Measurements from ENCODE around the gene PLTP. TPM values are rescaled to one million over a fixed set of nuclear protein-coding genes. Genes with fewer than 3 reads are reported as not detected.

The PLTP gene, protein sequence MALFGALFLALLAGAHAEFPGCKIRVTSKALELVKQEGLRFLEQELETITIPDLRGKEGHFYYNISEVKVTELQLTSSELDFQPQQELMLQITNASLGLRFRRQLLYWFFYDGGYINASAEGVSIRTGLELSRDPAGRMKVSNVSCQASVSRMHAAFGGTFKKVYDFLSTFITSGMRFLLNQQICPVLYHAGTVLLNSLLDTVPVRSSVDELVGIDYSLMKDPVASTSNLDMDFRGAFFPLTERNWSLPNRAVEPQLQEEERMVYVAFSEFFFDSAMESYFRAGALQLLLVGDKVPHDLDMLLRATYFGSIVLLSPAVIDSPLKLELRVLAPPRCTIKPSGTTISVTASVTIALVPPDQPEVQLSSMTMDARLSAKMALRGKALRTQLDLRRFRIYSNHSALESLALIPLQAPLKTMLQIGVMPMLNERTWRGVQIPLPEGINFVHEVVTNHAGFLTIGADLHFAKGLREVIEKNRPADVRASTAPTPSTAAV
- 100 to 1,000 TPM in 1 of 4 donors, 10 to 100 TPM in 3; 37.4 to 114 (median 83.2) TPM for total RNA-seq

- intact Hi-C loops (cut with DNase I; ENCODE audit: low total_unique reads), result no loop called here
- 1% methylated on average over 43 to 55 of the region's 58 CpGs for WGBS, 2 donors
- TF ChIP-seq POLR2A (IDR thresholded peaks at IDR 0.05) (no peak), CTCF (IDR thresholded peaks at IDR 0.05) (no peak)
- peak within 1 kb of the TSS; percentile 33 for H3K4me3 ChIP-seq (ENCODE audit: low read depth, poor library complexity, severe bottlenecking)
- DNase-seq (ENCODE audit: low spot score in 2 of 2), result peak; percentile 72 to 94
Measured at GRCh38 chr20:45911486-45912343, at the start of gene PLTP. Gene PLTP, minus strand, starts transcription at chr20:45912155. Its CDS starts 703 bp downstream, at chr20:45911452.

GRCh38 chr20:45959956-45960630, 48.1 kb upstream of the PLTP start:
- WGBS, 2 donors, result 94 to 95% methylated on average over 14 of the region's 14 CpGs
- intact Hi-C loops (cut with DNase I; ENCODE audit: low total_unique reads), result loop anchor here (10.0 kb wide), 1 partner anchor 155 kb away; no protein-coding TSS in a partner anchor
- peak in 1 of 2 donors; percentile 73 for DNase-seq (ENCODE audit: low spot score in 2 of 2)
- no peak for TF ChIP-seq CTCF (IDR thresholded peaks at IDR 0.05)
- no peak for TF ChIP-seq POLR2A (IDR thresholded peaks at IDR 0.05)
- H3K4me3 ChIP-seq (ENCODE audit: low read depth, poor library complexity, severe bottlenecking), result no peak overlapping the region

DNA sequence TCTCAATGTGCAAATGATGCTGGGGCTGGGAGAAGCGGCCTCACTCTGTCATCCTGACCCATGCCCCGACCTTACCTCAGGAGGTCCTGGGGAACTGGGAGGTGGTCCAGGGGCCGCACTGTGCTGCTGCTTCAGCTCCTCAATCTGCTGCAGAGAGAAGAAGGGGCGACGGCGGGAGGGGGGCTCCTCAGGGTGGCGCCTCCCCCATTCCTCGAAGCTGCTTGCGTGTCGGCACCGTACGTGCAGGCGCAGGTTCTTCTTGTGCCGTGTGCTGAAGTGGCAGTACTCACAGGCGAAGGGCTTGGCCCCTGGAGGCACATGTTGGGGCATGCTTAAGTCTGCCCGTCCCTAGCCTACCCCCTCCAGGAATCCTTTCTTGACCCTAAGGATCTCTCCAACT, 47.2 kb upstream of the PLTP start:
- intact Hi-C loops (cut with DNase I; ENCODE audit: low total_unique reads), result no loop called here
- TF ChIP-seq CTCF (IDR thresholded peaks at IDR 0.05), result no peak
- no peak for TF ChIP-seq POLR2A (IDR thresholded peaks at IDR 0.05)
- WGBS, 2 donors, result 86 to 93% methylated on average over 16 of the region's 16 CpGs
- H3K4me3 ChIP-seq (ENCODE audit: low read depth, poor library complexity, severe bottlenecking), result no peak overlapping the region
- peak in 1 of 2 donors; percentile 65 for DNase-seq (ENCODE audit: low spot score in 2 of 2)

DNA sequence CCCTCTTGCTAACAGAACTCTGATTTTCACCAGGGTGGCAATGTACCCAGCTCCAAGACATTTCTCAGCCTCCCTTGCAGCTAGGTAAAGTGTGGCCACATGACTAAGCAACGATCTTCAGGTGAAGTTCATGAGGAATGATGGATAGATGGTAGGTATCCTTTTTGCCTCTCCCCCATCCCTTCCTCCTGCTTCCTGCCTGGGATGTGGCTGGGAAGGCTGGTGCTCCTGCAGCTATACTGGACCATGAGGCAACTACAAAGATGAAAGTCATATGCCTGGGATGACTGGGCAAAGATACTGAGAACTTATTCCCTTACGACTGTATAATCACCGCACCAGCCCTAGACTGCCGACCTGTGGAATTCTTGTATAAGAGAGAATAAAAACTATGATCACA, 46.6 kb upstream of the PLTP start:
- no peak overlapping the region for H3K4me3 ChIP-seq (ENCODE audit: low read depth, poor library complexity, severe bottlenecking)
- intact Hi-C loops (cut with DNase I; ENCODE audit: low total_unique reads), result no loop called here
- no peak for TF ChIP-seq POLR2A (IDR thresholded peaks at IDR 0.05)
- no peak for TF ChIP-seq CTCF (IDR thresholded peaks at IDR 0.05)
- WGBS, 2 donors, result 96 to 99% methylated on average over 4 of the region's 4 CpGs
- DNase-seq (ENCODE audit: low spot score in 2 of 2), result peak in 1 of 2 donors; percentile 23
